SK-N-MC (cell line): ENCODE measurements around the gene NTMT2.

ENCODE experiments used
- FOXP2 ChIP-seq: optimal IDR thresholded peaks from 2 replicates; pipeline ENCODE3; 2011; ENCODE audit warnings: mild to moderate bottlenecking, moderate library complexity; ENCODE audit not compliant: insufficient read depth; ENCODE audit errors: extremely low read length, control extremely low read depth
- POLR2AphosphoS5 ChIP-seq: IDR thresholded peaks from 2 replicates; pipeline ENCODE4 v1.6.1; 2012; ENCODE audit warnings: mild to moderate bottlenecking, low read depth, low read length, borderline replicate concordance

DNA sequence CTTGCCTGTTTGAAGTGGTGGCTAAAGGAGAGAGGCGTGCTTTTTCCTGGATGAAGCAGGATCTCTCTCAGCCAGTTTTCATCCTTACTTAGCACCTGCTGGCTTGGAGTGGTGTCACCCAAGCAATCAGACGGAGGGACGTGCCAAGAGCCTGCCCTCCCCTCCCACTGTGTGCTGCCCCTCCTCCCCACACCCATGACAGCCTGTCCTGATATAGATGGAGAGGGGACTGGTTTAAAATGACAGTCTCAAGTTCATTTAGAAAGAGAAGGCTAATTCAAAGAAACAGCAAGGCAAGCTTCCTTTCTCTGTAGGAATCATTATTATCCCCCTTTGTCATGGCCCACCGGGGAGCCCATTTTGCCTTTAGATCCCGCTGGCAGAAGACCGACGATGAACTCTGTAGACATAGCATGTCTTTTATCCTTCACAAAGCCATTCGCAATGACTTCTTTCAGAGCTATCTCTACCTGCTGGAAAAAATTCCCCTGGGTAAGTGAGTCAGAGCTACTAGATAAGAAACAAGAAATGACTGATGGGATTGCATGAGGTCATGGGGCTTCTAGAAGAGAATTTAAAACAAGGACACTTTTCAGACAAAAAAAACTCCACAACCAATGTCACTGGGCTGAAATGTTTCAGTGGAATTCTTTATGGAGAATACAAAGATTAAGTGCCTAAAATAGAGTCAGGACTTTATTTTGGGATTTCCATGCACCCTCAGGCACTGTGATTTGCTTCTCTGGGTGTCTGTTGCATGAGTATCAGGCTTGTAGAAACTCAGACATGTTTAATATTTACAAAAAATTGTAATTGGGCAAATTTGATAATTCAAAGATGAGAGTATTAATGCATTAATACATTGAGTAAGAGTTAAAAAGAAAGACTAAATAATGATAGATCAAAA, at the start of gene NTMT2:
- TF ChIP-seq POLR2AphosphoS5 (no peak), FOXP2 (no peak)
